GM12872 (cell line): ENCODE measurements around the gene CPSF4L.

ENCODE experiments used
- TF ChIP-seq, protein P1 (sequence below): IDR thresholded peaks from 3 replicates; pipeline ENCODE4 v1.5.1; 2011; ENCODE audit warnings: low read depth, mild to moderate bottlenecking, low read length, moderate library complexity; ENCODE audit not compliant: insufficient read depth

The CPSF4L gene

DNA sequence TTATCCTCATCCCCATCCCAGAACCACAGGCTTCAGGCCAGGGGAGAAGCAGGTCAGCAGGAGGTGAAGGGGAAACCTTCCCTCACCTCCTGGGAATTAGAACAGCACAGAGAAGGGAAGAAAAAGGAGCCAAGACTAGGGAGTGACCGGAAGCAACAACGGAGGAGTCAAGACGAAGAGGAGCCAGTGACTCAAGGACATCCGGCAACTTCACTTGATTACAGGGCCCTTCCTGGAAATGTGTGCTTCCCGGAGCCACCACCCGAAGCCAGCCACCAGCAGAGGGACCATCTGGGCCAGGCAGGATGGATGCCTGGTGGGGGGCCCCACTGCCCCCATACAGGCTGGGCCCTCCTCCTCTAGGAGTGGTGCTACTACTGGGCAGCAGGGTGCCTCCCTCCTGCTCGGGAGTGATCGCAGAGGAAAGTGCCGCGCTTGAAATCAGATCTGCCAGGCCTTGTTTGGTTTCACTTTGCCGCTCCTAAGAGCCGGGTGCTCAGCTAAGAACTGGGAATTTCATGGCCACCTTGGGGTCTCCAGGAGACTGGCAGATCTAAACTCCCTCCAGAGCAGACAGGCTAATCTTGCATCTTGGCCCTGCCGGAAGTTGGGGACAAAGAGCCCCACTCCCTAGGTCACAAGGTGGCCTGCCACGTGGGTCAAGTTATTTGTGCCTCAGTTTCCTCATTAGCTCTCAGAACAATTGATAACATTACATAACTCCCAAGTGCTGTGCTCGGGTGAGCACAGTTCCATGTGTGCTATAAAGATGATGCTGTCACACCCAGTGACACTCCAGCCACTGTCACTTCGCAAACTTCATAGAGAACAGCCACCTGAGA is 43.5 kb upstream of the CPSF4L start:
- TF ChIP-seq, protein P1, sequence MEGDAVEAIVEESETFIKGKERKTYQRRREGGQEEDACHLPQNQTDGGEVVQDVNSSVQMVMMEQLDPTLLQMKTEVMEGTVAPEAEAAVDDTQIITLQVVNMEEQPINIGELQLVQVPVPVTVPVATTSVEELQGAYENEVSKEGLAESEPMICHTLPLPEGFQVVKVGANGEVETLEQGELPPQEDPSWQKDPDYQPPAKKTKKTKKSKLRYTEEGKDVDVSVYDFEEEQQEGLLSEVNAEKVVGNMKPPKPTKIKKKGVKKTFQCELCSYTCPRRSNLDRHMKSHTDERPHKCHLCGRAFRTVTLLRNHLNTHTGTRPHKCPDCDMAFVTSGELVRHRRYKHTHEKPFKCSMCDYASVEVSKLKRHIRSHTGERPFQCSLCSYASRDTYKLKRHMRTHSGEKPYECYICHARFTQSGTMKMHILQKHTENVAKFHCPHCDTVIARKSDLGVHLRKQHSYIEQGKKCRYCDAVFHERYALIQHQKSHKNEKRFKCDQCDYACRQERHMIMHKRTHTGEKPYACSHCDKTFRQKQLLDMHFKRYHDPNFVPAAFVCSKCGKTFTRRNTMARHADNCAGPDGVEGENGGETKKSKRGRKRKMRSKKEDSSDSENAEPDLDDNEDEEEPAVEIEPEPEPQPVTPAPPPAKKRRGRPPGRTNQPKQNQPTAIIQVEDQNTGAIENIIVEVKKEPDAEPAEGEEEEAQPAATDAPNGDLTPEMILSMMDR, result 0 out of 3 replicates have a peak, but pooled peaks have one; percentile 12

DNA sequence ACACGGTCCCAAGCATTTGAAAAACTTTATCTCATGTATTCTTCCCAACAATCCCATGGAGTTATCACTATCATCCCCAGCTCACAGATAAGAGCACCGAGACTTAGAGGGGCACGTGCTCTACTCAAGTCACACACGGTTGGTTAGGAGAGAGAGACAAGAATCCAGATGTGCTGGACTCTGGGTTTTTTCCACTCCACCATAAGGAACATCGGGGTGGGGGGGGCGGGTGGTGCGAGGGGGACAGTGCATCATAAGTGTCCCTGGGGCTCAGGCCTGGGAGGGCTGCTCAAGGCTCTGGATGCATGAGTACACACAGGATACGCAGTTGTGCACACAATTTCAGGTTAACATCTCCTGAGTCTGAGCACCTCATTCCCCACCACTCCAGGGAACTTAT is 42.8 kb upstream of the CPSF4L start:
- TF ChIP-seq, protein P1, result no peak

DNA sequence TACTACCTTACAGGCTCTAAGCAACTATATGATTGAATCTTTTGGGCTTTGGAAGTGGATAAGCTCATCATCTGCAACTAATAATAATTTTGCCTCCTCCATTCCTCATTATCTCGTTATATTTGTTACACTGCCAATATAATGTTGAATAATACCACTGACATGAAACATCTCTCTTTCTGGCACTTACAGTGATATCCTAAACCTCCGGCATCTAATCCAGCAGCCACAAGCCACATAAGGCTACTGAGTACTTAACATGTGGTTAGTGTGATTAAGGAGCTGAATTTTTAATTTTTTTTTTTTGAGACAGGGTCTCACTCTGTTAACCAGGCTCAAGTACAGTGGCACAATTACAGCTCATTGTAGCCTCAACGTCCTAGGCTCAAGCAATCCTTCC is 40.5 kb upstream of the CPSF4L start:
- TF ChIP-seq, protein P1, result no peak

DNA sequence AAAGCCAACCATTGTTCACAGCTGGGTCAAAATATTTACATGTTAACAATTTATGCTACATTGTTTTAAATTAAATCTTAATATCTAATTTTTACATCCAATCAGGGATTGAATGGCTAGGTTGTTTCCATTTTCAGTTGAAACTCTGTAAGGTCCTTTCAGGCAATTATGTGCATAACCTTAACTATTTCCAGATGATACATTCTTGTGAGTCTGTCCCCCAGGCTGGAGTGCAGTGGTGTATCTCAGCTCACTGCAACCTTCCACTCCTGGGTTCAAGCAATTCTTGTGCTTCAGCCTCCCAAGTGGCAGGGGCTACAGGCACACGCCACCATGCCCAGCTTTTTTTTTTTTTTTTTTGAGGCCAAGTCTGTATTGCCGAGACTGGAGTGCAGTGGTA is 39.7 kb upstream of the CPSF4L start:
- TF ChIP-seq, protein P1, result no peak

DNA sequence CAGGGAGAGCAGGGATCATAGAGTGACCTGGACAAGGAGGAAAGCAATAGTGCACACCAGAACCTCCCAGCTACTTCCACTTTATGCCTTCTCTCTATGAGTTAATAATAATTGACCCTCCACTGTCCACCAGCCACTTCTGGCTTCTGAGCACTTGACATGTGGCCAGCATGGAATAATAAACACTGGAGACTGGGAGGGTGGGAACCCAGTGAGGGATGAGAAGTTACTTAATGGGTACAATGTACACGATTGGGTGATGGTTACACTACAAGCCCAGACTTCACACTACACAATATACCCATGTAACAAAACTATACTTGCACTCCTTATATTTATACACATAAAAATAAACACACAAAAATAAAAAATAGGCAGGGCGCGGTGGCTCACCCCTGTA is 38.7 kb upstream of the CPSF4L start:
- TF ChIP-seq, protein P1, result no peak

DNA sequence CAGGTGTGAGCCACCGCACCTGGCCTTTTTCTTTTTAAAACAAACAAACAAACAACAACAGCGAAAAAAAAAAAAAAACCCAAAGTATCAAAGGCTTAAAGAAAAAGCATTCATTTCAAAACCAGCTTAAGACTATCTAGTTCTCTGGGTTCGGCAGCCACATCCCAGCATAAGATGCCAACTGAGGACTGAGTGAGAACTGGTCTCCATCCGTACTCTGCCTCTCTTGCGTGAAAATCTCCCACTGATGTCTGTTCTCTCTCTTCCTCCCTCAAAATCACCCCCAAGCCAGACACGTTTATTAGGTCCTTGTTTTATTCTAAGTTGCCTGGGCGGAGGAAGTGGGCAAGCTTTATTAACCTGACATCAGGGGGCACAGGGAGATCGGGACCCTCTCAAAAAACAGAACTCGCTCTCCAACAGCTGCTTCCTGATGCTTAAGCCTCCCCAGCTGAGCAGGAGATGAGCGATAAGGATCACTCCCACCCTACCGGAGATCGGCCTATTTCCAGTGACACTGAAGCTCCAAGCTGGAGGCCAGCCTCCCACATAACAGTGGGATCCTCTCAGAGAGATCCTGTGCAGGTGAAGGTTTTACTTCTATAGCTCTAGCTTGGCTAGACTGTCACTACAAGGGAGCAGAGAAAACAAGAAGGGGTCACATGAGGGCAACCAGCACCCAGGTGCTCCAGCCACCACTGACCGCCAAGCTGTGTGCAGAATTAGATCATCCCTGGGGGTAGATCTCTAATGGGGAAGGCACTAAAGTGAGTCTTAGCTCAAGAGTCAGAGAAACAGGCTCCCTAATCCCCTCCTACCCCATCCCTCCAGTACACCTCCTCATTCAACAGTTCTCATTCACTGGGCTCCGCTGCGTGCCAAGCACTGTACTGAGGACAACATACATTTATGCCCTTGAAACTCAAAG is 36.5 kb upstream of the CPSF4L start:
- TF ChIP-seq, protein P1, result no peak

DNA sequence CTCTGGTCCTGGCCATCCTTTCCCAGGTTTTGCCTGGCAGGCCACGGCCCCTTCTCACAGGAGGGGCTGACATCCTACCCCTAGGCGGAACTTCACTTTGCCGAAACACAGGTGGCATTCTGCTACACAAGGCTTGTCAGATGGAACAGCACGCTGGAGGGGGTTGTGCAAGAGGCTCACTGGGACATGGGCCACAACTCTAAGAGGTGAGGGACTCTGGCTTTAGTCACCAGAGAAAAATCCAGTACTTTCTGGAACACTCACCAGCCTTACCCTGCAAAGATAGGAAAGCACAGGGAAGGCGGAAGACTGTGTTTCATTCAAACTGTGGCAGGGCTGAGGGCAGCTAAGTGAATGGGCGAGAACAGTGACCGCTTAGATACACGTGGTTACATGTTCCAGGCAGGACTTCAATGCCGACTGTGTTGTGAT is 31.8 kb upstream of the CPSF4L start:
- TF ChIP-seq, protein P1, result no peak
